Medulla oblongata (tissue), 1 donor: Measurements from ENCODE around the gene FLACC1.
A peak's percentile ranks its signal among the peaks of the same experiment; 100 is the strongest.

ENCODE experiments used
- DNase-seq: peaks from one replicate; pipeline ENCODE4 v3.0.0-alpha.2; 2015; ENCODE audit errors: extremely low spot score

Gene FLACC1

GRCh38 chr2:201254081-201254730 is 102.9 kb downstream of the FLACC1 start:
- DNase-seq = no peak

- DNase-seq = no peak
Observed at GRCh38 chr2:201250741-201251140, 106.4 kb downstream of the FLACC1 start.

- DNase-seq = no peak
Observed at GRCh38 chr2:201249889-201250288, 107.3 kb downstream of the FLACC1 start.

GRCh38 chr2:201248288-201248844 is 108.8 kb downstream of the FLACC1 start:
- DNase-seq = no peak

- DNase-seq = no peak
Observed at GRCh38 chr2:201246280-201246679, 110.9 kb downstream of the FLACC1 start.

- no peak for DNase-seq
Observed at GRCh38 chr2:201244829-201245228, 112.3 kb downstream of the FLACC1 start.

- DNase-seq = no peak
Observed at GRCh38 chr2:201242571-201243277, 114.4 kb downstream of the FLACC1 start.

- peak; percentile 64 for DNase-seq
Observed at GRCh38 chr2:201239167-201239935, 117.8 kb downstream of the FLACC1 start.
